HG03457 (cell line): ENCODE results near the gene DOCK6.

Experiments
- ATAC-seq: cut with Tn5 transposase; IDR thresholded peaks from one replicate; pipeline ENCODE4 v1.9.1; 2021; ENCODE audit warnings: moderate number of reproducible peaks; ENCODE audit not compliant: unreplicated experiment

Gene DOCK6

GRCh38 chr19:11225815-11226214, 36.5 kb downstream of the DOCK6 start:
- no peak for ATAC-seq

- ATAC-seq: no peak
Measured at GRCh38 chr19:11225172-11225571, 37.2 kb downstream of the DOCK6 start.

- no peak for ATAC-seq
Measured at GRCh38 chr19:11224429-11224828, 37.9 kb downstream of the DOCK6 start.

GRCh38 chr19:11223200-11223599, 39.1 kb downstream of the DOCK6 start:
- no peak for ATAC-seq

- ATAC-seq: no peak
Measured at GRCh38 chr19:11221082-11221598, 41.2 kb downstream of the DOCK6 start.

GRCh38 chr19:11214387-11214786, 47.9 kb downstream of the DOCK6 start:
- no peak for ATAC-seq

GRCh38 chr19:11210656-11210928, 51.7 kb downstream of the DOCK6 start:
- ATAC-seq: no peak

- ATAC-seq: no peak
Measured at GRCh38 chr19:11209839-11210655, 52.3 kb downstream of the DOCK6 start.

- ATAC-seq: no peak
Measured at GRCh38 chr19:11208561-11209471, 53.5 kb downstream of the DOCK6 start.

- ATAC-seq: no peak
Measured at GRCh38 chr19:11205939-11206570, 56.3 kb downstream of the DOCK6 start.

GRCh38 chr19:11204943-11205349, 57.4 kb downstream of the DOCK6 start:
- ATAC-seq: no peak

GRCh38 chr19:11204076-11204602, 58.2 kb downstream of the DOCK6 start:
- no peak for ATAC-seq

- ATAC-seq: no peak
Measured at GRCh38 chr19:11203194-11204075, 58.9 kb downstream of the DOCK6 start.

GRCh38 chr19:11202488-11203193, 59.7 kb downstream of the DOCK6 start:
- ATAC-seq: no peak

GRCh38 chr19:11201791-11202190, 60.5 kb downstream of the DOCK6 start:
- ATAC-seq: no peak

- no peak for ATAC-seq
Measured at GRCh38 chr19:11200931-11201330, 61.4 kb downstream of the DOCK6 start.

GRCh38 chr19:11200015-11200574, 62.2 kb downstream of the DOCK6 start:
- ATAC-seq: no peak

GRCh38 chr19:11199517-11199916, 62.8 kb downstream of the DOCK6 start:
- no peak for ATAC-seq

GRCh38 chr19:11198769-11199424, 63.4 kb downstream of the DOCK6 start:
- no peak for ATAC-seq
